PFSK-1 (cell line): ENCODE measurements around the gene STAT1.

Experiments used
- FOXP2 ChIP-seq: optimal IDR thresholded peaks from 2 replicates; pipeline ENCODE3; 2011; ENCODE audit warnings: borderline replicate concordance, control low read depth, inconsistent platforms; ENCODE audit not compliant: insufficient read depth; ENCODE audit errors: extremely low read length, extremely low read depth
- POLR2AphosphoS5 ChIP-seq: IDR thresholded peaks from 2 replicates; pipeline ENCODE4 v1.6.1; 2012; ENCODE audit warnings: low read depth, mild to moderate bottlenecking, control low read depth, low read length, moderate library complexity
- REST ChIP-seq, 2 experiments: IDR thresholded peaks; 2 replicates each; pipeline versions ENCODE4 v1.6.1 to v1.8.0; 2011 to 2012; ENCODE audit warnings: low read depth in 2 of 2, low read length in 2 of 2, control low read depth in 1 of 2, inconsistent platforms in 1 of 2, mild to moderate bottlenecking in 1 of 2, moderate library complexity in 1 of 2; ENCODE audit not compliant: insufficient read depth in 1 of 2
- SIN3A ChIP-seq: IDR thresholded peaks from 2 replicates; pipeline ENCODE4 v1.6.1; 2012; ENCODE audit warnings: mild to moderate bottlenecking, low read length, moderate library complexity, borderline replicate concordance; ENCODE audit not compliant: insufficient read depth
- TAF1 ChIP-seq: IDR thresholded peaks from 2 replicates; pipeline ENCODE4 v1.6.1; 2012; ENCODE audit warnings: low read length, control low read depth, borderline replicate concordance; ENCODE audit not compliant: insufficient read depth

The STAT1 gene

GRCh38 chr2:191038241-191038725 is 24.3 kb upstream of the STAT1 start:
- TF ChIP-seq REST (IDR thresholded peaks at IDR 0.05; ENCODE audit: insufficient read depth in 1 of 2, low read depth in 2 of 2, low read length in 2 of 2) = no peak

GRCh38 chr2:191037351-191037750 is 23.4 kb upstream of the STAT1 start:
- TF ChIP-seq REST (IDR thresholded peaks at IDR 0.05; ENCODE audit: insufficient read depth in 1 of 2, low read depth in 2 of 2, low read length in 2 of 2) (no peak), POLR2AphosphoS5 (no peak), SIN3A (no peak), FOXP2 (no peak), TAF1 (no peak)

GRCh38 chr2:191036363-191036762 is 22.4 kb upstream of the STAT1 start:
- TF ChIP-seq SIN3A (no peak), POLR2AphosphoS5 (no peak), FOXP2 (no peak), REST (IDR thresholded peaks at IDR 0.05; ENCODE audit: insufficient read depth in 1 of 2, low read depth in 2 of 2, low read length in 2 of 2) (no peak), TAF1 (no peak)

GRCh38 chr2:191032588-191033429 is 18.8 kb upstream of the STAT1 start:
- TF ChIP-seq FOXP2 (no peak), SIN3A (no peak), REST (IDR thresholded peaks at IDR 0.05; ENCODE audit: insufficient read depth in 1 of 2, low read depth in 2 of 2, low read length in 2 of 2) (no peak), POLR2AphosphoS5 (no peak)

GRCh38 chr2:191031256-191031655 is 17.3 kb upstream of the STAT1 start:
- TF ChIP-seq FOXP2 (no peak), POLR2AphosphoS5 (no peak), SIN3A (no peak), TAF1 (no peak), REST (IDR thresholded peaks at IDR 0.05; ENCODE audit: insufficient read depth in 1 of 2, low read depth in 2 of 2, low read length in 2 of 2) (no peak)
